HG02981 (cell line): ENCODE measurements around the gene MUL1.
"Not testable (repeated sequence)": the region's sequence is repeated elsewhere in the genome, so short reads cannot be mapped to it uniquely, and the experiment has no call there.

ENCODE experiments used
- ATAC-seq: cut with Tn5 transposase; IDR thresholded peaks from one replicate; pipeline ENCODE4 v1.9.1; 2021; ENCODE audit warnings: mild to moderate bottlenecking, moderate library complexity; ENCODE audit not compliant: unreplicated experiment

MUL1 gene

DNA sequence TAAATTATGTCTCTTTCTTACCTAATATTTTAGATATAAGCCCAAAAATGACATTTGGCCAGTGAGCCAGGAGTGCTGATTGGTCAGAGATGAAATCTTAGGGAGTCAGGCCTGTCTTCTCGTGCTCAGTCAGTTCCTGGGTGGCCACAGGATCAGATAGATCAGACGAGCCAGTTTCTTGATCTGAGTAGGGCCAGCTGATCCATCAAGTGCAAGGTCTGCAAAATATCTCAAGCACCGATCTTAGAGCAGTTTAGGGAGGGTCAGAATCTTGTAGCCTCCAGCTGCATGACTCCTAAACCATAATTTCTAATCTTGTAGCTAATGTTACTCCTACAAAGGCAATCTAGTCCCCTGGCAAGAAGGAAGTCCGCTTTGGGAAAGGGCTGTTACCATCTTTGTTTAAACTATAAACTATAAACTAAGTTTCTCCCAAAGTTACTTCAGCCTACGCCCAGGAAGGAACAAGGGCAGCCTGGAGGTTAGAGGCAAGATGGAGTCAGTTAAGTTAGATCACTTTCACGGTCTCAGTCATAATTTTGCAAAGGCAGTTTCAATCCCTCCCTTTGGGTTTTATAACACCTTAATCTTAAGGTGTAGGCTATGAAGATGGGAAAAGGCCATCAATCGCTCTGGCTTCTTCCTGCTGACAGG, 11.8 kb upstream of the MUL1 start:
- not testable (repeated sequence) for ATAC-seq

- no peak for ATAC-seq
Observed at GRCh38 chr1:20511518-20512428, 3.8 kb upstream of the MUL1 start.

DNA sequence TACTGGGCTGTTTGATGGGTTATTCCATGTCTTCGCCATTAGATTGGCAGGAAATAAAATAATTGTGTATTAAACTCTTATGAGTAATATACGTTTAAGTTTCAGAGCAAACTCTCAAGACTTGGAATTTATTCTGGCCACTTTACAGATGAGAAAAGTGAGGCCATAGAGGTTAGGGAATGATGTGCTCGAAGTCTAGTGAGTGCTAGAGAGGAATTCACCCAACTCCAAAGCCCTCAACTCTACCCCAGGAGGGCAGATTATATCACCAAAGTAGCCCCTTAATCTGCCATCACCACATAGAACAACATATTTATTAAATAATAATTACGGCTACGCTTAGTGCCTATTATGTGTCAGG, 440 bp upstream of the MUL1 start:
- ATAC-seq, result no peak

DNA sequence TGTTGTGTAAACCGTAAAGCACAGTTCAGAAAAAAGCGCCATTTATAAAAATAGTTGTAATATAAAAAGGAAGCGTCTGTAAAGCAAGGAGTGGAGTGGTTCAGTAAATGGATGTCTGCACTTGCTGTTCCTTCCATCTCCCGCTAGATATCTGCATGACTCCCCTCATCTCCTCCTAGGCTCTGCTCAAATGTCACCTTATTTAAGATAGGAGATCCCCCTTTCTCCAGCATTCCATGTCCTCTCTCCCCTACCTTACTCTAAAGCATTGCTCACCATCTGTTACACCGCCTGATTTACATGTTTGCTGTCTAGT, 745 bp downstream of the MUL1 start:
- ATAC-seq, result peak; percentile 23

GRCh38 chr1:20505488-20505887, 2.5 kb downstream of the MUL1 start:
- ATAC-seq, result no peak

- ATAC-seq, result no peak
Observed at GRCh38 chr1:20500716-20501115, 7.2 kb downstream of the MUL1 start.

GRCh38 chr1:20499718-20500117, 8.2 kb downstream of the MUL1 start:
- ATAC-seq, result no peak

DNA sequence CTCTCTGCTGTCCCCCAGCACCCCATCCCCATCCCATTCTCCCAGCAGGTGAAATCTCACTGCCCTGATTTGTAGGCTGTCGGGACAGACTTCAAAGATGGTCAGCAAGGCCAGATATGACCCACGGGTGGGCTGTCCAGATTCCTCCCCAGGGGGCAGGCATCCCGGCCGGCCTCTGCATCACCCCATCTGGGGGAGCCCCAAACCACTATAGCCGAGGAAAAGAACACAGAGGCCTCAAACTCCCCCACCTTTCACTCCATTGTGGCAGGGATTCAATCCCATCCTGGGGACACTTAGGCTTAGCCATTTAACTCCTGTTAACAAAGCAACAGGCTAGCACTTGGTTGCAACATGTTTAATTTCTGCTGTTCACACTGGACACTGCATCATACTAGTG, 8.8 kb downstream of the MUL1 start:
- ATAC-seq, result no peak

GRCh38 chr1:20498116-20498515, 9.8 kb downstream of the MUL1 start:
- no peak for ATAC-seq

GRCh38 chr1:20497506-20497905, 10.4 kb downstream of the MUL1 start:
- no peak for ATAC-seq

- ATAC-seq, result not testable (repeated sequence)
Observed at GRCh38 chr1:20496725-20497383, 11.1 kb downstream of the MUL1 start.

- ATAC-seq, result no peak
Observed at GRCh38 chr1:20496241-20496661, 11.7 kb downstream of the MUL1 start.

DNA sequence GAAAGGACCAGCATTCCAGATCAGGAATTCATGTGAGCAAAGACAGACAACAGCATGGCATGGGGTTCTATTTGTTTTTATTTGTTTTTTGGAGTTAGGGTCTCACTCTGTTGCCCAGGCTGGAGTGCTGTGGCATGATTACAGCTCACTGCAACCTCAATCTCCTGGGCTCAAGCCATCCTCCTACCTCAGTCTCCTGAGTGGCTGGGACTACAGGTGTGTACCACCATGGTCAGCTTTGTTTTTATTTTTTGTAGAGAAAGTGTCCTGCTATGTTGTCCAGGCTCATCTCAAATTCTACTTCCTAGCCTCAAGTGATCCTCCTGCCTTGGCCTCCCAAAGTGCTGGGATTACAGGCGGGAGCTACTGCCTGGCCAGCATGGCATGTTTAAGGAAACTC, 12.3 kb downstream of the MUL1 start:
- ATAC-seq, result no peak

DNA sequence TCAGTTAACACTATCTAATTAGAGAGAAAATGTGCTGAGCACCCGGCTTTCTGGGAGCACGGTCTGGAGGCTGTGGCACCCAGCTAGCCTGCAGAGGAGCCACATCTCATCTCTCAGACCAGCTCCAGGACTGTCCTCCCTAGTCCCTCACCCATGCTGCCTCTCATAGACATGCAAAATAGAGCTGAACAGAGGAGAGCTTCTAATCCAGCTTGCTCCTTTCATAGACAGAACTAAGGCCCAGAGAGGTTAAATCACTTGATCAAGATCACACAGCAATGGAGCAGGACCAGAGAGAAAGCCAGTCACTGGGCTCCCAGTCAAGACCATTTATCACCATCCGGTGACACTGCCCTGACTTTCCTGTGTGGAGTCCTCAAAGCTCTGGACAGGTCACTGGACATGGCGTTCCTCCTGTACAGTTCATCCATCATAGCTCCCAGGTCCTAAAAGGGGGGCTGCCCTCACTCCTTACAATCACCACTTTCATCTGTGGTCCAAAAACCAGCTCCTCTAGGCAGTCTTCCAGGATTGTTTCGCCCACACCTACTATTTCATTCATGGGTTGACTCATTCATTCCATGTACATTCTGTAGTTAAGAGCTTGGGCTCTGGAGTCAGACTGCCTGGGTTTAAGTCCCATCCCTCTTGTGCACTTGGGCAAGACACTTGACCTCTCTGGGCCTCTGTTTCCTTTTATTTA, 13.2 kb downstream of the MUL1 start:
- ATAC-seq, result no peak

- no peak for ATAC-seq
Observed at GRCh38 chr1:20493839-20494608, 13.9 kb downstream of the MUL1 start.

- no peak for ATAC-seq
Observed at GRCh38 chr1:20493309-20493708, 14.6 kb downstream of the MUL1 start.

DNA sequence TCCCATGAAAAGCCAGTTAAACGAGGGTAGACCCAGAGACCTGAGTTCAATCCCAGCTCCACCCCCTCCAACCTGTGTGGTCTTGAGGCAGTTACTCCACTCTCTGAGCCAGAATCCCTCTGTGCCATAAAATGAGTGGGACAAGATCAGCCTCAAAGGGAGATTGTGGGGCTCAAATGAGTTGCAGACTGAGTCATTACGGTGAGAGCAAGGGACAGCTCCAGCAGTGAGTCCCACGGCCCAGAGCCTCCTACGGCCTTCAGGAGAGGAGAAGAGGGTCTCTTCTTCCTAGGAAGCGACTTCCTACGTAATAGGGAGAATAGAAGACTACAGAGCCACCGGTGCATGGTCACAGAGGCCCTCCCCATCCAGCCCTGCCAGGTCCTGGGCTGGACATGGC, 15.2 kb downstream of the MUL1 start:
- ATAC-seq, result no peak

DNA sequence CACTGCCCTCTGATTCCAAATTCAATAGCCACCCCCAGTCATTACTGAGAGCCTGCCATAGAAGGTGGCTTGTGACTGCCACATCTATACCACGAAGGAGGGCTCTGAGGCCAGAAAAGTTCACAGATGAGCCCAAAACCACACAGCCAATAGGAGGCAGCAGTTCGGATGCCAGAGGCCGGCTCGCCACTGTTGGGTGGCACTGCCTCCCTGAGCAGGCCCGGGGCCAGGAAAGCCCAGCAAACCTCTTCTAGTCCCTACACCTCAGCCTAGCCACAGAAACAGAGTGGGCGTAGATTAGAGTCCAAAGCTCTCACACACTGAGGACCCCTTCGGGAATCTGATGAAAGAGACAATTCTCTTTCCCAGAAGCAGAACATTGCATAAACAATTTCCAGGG, 16.1 kb downstream of the MUL1 start:
- no peak for ATAC-seq

DNA sequence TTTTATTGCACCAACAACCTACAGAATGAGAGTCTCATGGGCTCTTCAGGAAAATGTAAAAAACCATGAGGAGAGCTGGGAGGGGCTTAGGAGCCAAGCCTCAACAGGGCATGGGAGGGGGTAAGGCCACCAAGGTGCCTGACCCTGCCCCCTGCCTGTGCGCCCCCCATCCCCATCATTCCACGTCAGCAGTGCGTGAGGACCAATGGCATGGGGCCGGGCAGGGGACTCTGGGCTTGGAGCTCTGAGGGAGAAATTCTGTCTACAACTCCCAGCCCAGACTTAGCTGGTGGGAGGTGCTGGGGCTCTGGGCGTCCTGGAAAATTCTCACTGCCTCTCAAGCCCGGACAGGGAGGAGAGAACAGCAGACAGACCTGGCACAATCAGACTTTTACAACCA, 16.8 kb downstream of the MUL1 start:
- ATAC-seq, result no peak

GRCh38 chr1:20487236-20487590, 20.7 kb downstream of the MUL1 start:
- ATAC-seq, result no peak
